ENCODE results near the gene EPS8L3. TPM values are rescaled to one million over a fixed set of nuclear protein-coding genes. Genes with fewer than 3 reads are reported as not detected.

EPS8L3 gene
- total and polyA plus RNA-seq, 2 of the 8 experiments (the other 6 are each of a cell fraction or from before 2014, with no cell fraction given), result not detected

- CTCF ChIA-PET (ENCODE audit: partially characterized antibody), result interaction anchor here (1.2 to 1.6 kb wide), 3 partner anchors 52 to 179 kb away, joined by 3 read pairs; no protein-coding TSS in a partner anchor
- DNase-seq (ENCODE audit: low read depth in 1 of 2, low spot score in 2 of 2), result no peak
- H2AK5ac ChIP-seq (ENCODE audit: low read depth, low read length), result no peak overlapping the region
Observed at GRCh38 chr1:109724933-109725332, 38.8 kb downstream of the EPS8L3 start.

More at GRCh38 chr1:109724933-109725332, 38.8 kb downstream of the EPS8L3 start:
- Histone ChIP-seq H3K79me2 (ENCODE audit: control insufficient read depth in 1 of 2, insufficient read depth in 2 of 2, low read length in 2 of 2) (no peaks in the 10 kb centered on the region), H3K23me2 (ENCODE audit: low read depth, low read length) (no peaks in the 10 kb centered on the region), H3K36me3 (ENCODE audit: control insufficient read depth in 2 of 4, insufficient read depth in 4 of 4, low read length in 3 of 4) (no peaks in the 10 kb centered on the region), H4K91ac (replicated peaks; ENCODE audit: insufficient read length, low read length) (no peak overlapping the region), H3K18ac (ENCODE audit: extremely low read depth, low read length) (no peak overlapping the region), H3K9ac (replicated peaks in 1 of 4; ENCODE audit: extremely low read depth in 1 of 4, low read depth in 3 of 4, low read length in 3 of 4) (no peak overlapping the region), H3K14ac (ENCODE audit: insufficient read length) (no peak overlapping the region), H4K8ac (ENCODE audit: extremely low read depth, insufficient read depth, low read length) (no peak overlapping the region), H3K27ac (ENCODE audit: low read depth, low read length) (no peak overlapping the region), H2BK15ac (ENCODE audit: low read length) (no peak overlapping the region), H3K4ac (replicated peaks; ENCODE audit: insufficient read length, low read depth, low read length) (no peak overlapping the region), H3K4me1 (replicated peaks in 1 of 4; ENCODE audit: control insufficient read depth in 3 of 4, insufficient read depth in 4 of 4, low read length in 3 of 4) (no peaks in the 10 kb centered on the region), H2AFZ (ENCODE audit: low read length) (no peak overlapping the region), H3K79me1 (ENCODE audit: low read depth, low read length) (no peaks in the 10 kb centered on the region), H2BK12ac (ENCODE audit: low read depth, low read length) (no peak overlapping the region), H4K20me1 (replicated peaks in 1 of 2; ENCODE audit: control insufficient read depth in 1 of 2, insufficient read depth in 2 of 2, low read length in 2 of 2) (no peaks in the 10 kb centered on the region), H3K4me3 (ENCODE audit: extremely low read depth in 1 of 4, insufficient read depth in 2 of 4, low read depth in 3 of 4, low read length in 4 of 4) (no peak overlapping the region), H2BK20ac (ENCODE audit: low read length) (no peak overlapping the region), H3K56ac (replicated peaks; ENCODE audit: insufficient read length, low read depth, low read length) (no peak overlapping the region), H2BK5ac (ENCODE audit: low read depth, low read length) (no peak overlapping the region), H3K4me2 (ENCODE audit: insufficient read depth in 1 of 2, low read depth in 2 of 2, low read length in 2 of 2) (no peak overlapping the region), H3K23ac (ENCODE audit: insufficient read length) (no peak overlapping the region), H3K27me3 (replicated peaks in 1 of 4; ENCODE audit: control insufficient read depth in 3 of 4, extremely low read depth in 1 of 4, insufficient read depth in 3 of 4, low read length in 3 of 4) (peaks cover 0 to 2% (median 0%) of the 10 kb centered on the region in 4 experiments; a peak in 1 of 7 replicates), H2BK120ac (replicated peaks; ENCODE audit: low read depth, low read length) (no peak overlapping the region), H3K9me3 (ENCODE audit: insufficient read depth in 2 of 2, low read depth in 1 of 2, low read length in 1 of 2) (peaks cover 7% of the 10 kb centered on the region in 2 experiments), H4K5ac (ENCODE audit: insufficient read length, low read depth, low read length) (no peak overlapping the region)
- TF ChIP-seq CTBP2 (IDR thresholded peaks at IDR 0.05; ENCODE audit: borderline replicate concordance, insufficient read depth, insufficient read length, low read length) (no peak), SP4 (IDR thresholded peaks at IDR 0.05; ENCODE audit: low read length) (no peak), JUN (IDR thresholded peaks at IDR 0.05; ENCODE audit: low read depth, low read length) (no peak)
- FAIRE-seq, result no peak
- POLR2A ChIA-PET (ENCODE audit: partially characterized antibody), result no interaction called here
- WGBS, 2 experiments (ENCODE audit: extremely low coverage in 1 of 2, insufficient coverage in 1 of 2, insufficient read length in 1 of 2, insufficient replicate concordance in 2 of 2, low coverage in 1 of 2, low lambda C conversion rate in 2 of 2, missing lambda C conversion rate in 1 of 2), result 81% methylated on average over 4 of the region's 5 CpGs; no CpG with 5 or more reads in 1 of the 2 experiments

Measured in H1 (cell line).